Measurements from ENCODE around the gene MIPEP.
A peak's percentile ranks its signal among the peaks of the same experiment; 100 is the strongest.

The MIPEP gene

GRCh38 chr13:23905766-23906165 lies 16.6 kb upstream of the MIPEP start:
- TF ChIP-seq POLR2A (IDR thresholded peaks at IDR 0.05; ENCODE audit: extremely low read depth, insufficient read length) (no peak), MAX (IDR thresholded peaks at IDR 0.05; ENCODE audit: low read depth, low read length) (no peak), CTCF (IDR thresholded peaks at IDR 0.05; ENCODE audit: low read depth, low read length) (no peak), MYC (IDR thresholded peaks at IDR 0.05; ENCODE audit: low read depth, low read length) (no peak)
- no peak for DNase-seq (ENCODE audit: low read depth)
- no peak overlapping the region for H3K4me3 ChIP-seq (ENCODE audit: low read depth, low read length)

- H3K4me3 ChIP-seq (ENCODE audit: low read depth, low read length) = no peak overlapping the region
- TF ChIP-seq MAX (IDR thresholded peaks at IDR 0.05; ENCODE audit: low read depth, low read length) (no peak), CTCF (IDR thresholded peaks at IDR 0.05; ENCODE audit: low read depth, low read length) (no peak), POLR2A (IDR thresholded peaks at IDR 0.05; ENCODE audit: extremely low read depth, insufficient read length) (no peak)
- no peak for DNase-seq (ENCODE audit: low read depth)
Observed at GRCh38 chr13:23903906-23904280, 14.7 kb upstream of the MIPEP start.

- no peak for TF ChIP-seq CTCF (IDR thresholded peaks at IDR 0.05; ENCODE audit: low read depth, low read length)
- TF ChIP-seq MYC (IDR thresholded peaks at IDR 0.05; ENCODE audit: low read depth, low read length) = no peak
- no peak for TF ChIP-seq POLR2A (IDR thresholded peaks at IDR 0.05; ENCODE audit: extremely low read depth, insufficient read length)
- no peak for TF ChIP-seq MAX (IDR thresholded peaks at IDR 0.05; ENCODE audit: low read depth, low read length)
- DNase-seq (ENCODE audit: low read depth) = no peak
- H3K4me3 ChIP-seq (ENCODE audit: low read depth, low read length) = no peak overlapping the region
Observed at GRCh38 chr13:23902975-23903905, 14.0 kb upstream of the MIPEP start.

- no peak overlapping the region for H3K4me3 ChIP-seq (ENCODE audit: low read depth, low read length)
Observed at GRCh38 chr13:23901365-23901764, 12.2 kb upstream of the MIPEP start.

GRCh38 chr13:23899555-23899954 lies 10.4 kb upstream of the MIPEP start:
- H3K4me3 ChIP-seq (ENCODE audit: low read depth, low read length) = no peak overlapping the region
- TF ChIP-seq CTCF (IDR thresholded peaks at IDR 0.05; ENCODE audit: low read depth, low read length) = peak; percentile 40
- TF ChIP-seq MYC (IDR thresholded peaks at IDR 0.05; ENCODE audit: low read depth, low read length) = no peak
- no peak for TF ChIP-seq POLR2A (IDR thresholded peaks at IDR 0.05; ENCODE audit: extremely low read depth, insufficient read length)
- no peak for TF ChIP-seq MAX (IDR thresholded peaks at IDR 0.05; ENCODE audit: low read depth, low read length)
- DNase-seq (ENCODE audit: low read depth) = peak; percentile 20

More at GRCh38 chr13:23901365-23901764, 12.2 kb upstream of the MIPEP start:
- DNase-seq (ENCODE audit: low read depth) = no peak
- no peak for TF ChIP-seq MYC (IDR thresholded peaks at IDR 0.05; ENCODE audit: low read depth, low read length)
- TF ChIP-seq POLR2A (IDR thresholded peaks at IDR 0.05; ENCODE audit: extremely low read depth, insufficient read length) = no peak
- TF ChIP-seq MAX (IDR thresholded peaks at IDR 0.05; ENCODE audit: low read depth, low read length) = no peak
- TF ChIP-seq CTCF (IDR thresholded peaks at IDR 0.05; ENCODE audit: low read depth, low read length) = no peak
